8988T (cell line): ENCODE data around the gene SST.
A peak's percentile ranks its signal among the peaks of the same experiment; 100 is the strongest.
"Not testable (repeated sequence)": the region's sequence is repeated elsewhere in the genome, so short reads cannot be mapped to it uniquely, and the experiment has no call there.

Experiments
- DNase-seq: peaks from one replicate; pipeline ENCODE4 v3.0.0; 2011

The SST gene

GRCh38 chr3:187681756-187682155 is 11.6 kb upstream of the SST start:
- DNase-seq, result not testable (repeated sequence)

GRCh38 chr3:187679638-187680396 is 9.6 kb upstream of the SST start:
- DNase-seq, result peak; percentile 41

GRCh38 chr3:187678726-187679268 is 8.6 kb upstream of the SST start:
- DNase-seq, result no peak

GRCh38 chr3:187677604-187678003 is 7.4 kb upstream of the SST start:
- no peak for DNase-seq

GRCh38 chr3:187673012-187673411 is 2.8 kb upstream of the SST start:
- DNase-seq, result peak; percentile 40

GRCh38 chr3:187667526-187667925 is 2.7 kb downstream of the SST start:
- DNase-seq, result no peak

- DNase-seq, result no peak
Measured at GRCh38 chr3:187665764-187666402, 4.3 kb downstream of the SST start.

GRCh38 chr3:187665010-187665409 is 5.2 kb downstream of the SST start:
- DNase-seq, result no peak

GRCh38 chr3:187662848-187663409 is 7.3 kb downstream of the SST start:
- no peak for DNase-seq

- DNase-seq, result no peak
Measured at GRCh38 chr3:187661267-187661666, 8.9 kb downstream of the SST start.

- no peak for DNase-seq
Measured at GRCh38 chr3:187651282-187651681, 18.9 kb downstream of the SST start.

GRCh38 chr3:187648177-187648576 is 22.0 kb downstream of the SST start:
- no peak for DNase-seq

GRCh38 chr3:187646906-187647660 is 23.1 kb downstream of the SST start:
- DNase-seq, result no peak

- not testable (repeated sequence) for DNase-seq
Measured at GRCh38 chr3:187645379-187645778, 24.8 kb downstream of the SST start.

GRCh38 chr3:187642861-187643260 is 27.3 kb downstream of the SST start:
- DNase-seq, result no peak

GRCh38 chr3:187641320-187642016 is 28.7 kb downstream of the SST start:
- no peak for DNase-seq

- DNase-seq, result no peak
Measured at GRCh38 chr3:187640569-187641059, 29.6 kb downstream of the SST start.

- no peak for DNase-seq
Measured at GRCh38 chr3:187639927-187640568, 30.1 kb downstream of the SST start.

GRCh38 chr3:187636528-187636927 is 33.7 kb downstream of the SST start:
- DNase-seq, result no peak

- DNase-seq, result no peak
Measured at GRCh38 chr3:187630404-187630803, 39.8 kb downstream of the SST start.

GRCh38 chr3:187629711-187630110 is 40.5 kb downstream of the SST start:
- no peak for DNase-seq

- no peak for DNase-seq
Measured at GRCh38 chr3:187628169-187628568, 42.0 kb downstream of the SST start.
